A673 (cell line): Measurements from ENCODE around the gene CASTOR2.

ENCODE experiments used
- CTCF ChIP-seq: fragments of 300-800, 200-600 bp; sonication (generic); conservative IDR thresholded peaks from 2 replicates; pipeline ENCODE4 v1.5.1; 2017; ENCODE audit warnings: low read depth, mild to moderate bottlenecking, antibody characterized with exemption, low read length, moderate library complexity, mixed read lengths
- EZH2 ChIP-seq: fragments of 200-600 bp; sonication (generic); IDR thresholded peaks from 2 replicates; pipeline ENCODE4 v1.6.1; 2017; ENCODE audit warnings: borderline replicate concordance, low read depth, mild to moderate bottlenecking, mixed read lengths, antibody characterized with exemption, low read length; ENCODE audit not compliant: poor library complexity, severe bottlenecking

GRCh38 chr7:75055830-75056772, 91.6 kb downstream of the CASTOR2 start:
- TF ChIP-seq CTCF (no peak), EZH2 (no peak)
